Panc1 (cell line): Measurements from ENCODE around the gene DIAPH1. TPM values are rescaled to one million over a fixed set of nuclear protein-coding genes. Genes with fewer than 3 reads are reported as not detected.

Experiments used
- ATAC-seq: fragments of 200-7000 bp; cut with Tn5 transposase; 2 replicates; pipeline ENCODE4 v1.9.1; 2020; ENCODE audit warnings: mild to moderate bottlenecking, moderate library complexity
- BruUV-seq: library from RNA; stranded (reverse); fragments of 400-500 nt; replicated peaks from 2 replicates; lab custom pipeline; 2021; lab: Mats Ljungman, UMichigan
- CTCF ChIA-PET: fragments of 300-600 bp; sonication (Branson Sonifier 250); formaldehyde crosslinking; loops from one replicate; lab custom pipeline; 2022; ENCODE audit warnings: antibody characterized with exemption; lab: Charles Lee
- POLR2A ChIA-PET: fragments of 300-600 bp; sonication (Branson Sonifier 250); formaldehyde crosslinking; loops from one replicate; lab custom pipeline; 2022; ENCODE audit warnings: antibody characterized with exemption; lab: Charles Lee
- DNase-seq: peaks from one replicate; pipeline ENCODE4 v3.0.0-alpha.2; 2010; ENCODE audit warnings: low read depth, low spot score
- H3K27ac ChIP-seq: 2 replicates; pipeline ENCODE4 v1.5.1; 2011; ENCODE audit warnings: mild to moderate bottlenecking, low read length, inconsistent platforms
- H3K27me3 ChIP-seq: fragments of 200-500 bp; sonication (Bioruptor generic); 2 replicates; pipeline ENCODE4 v1.6.0; 2014; ENCODE audit warnings: low read length, inconsistent platforms; ENCODE audit not compliant: control insufficient read depth, insufficient read depth
- H3K36me3 ChIP-seq: fragments of 200-500 bp; sonication (Bioruptor generic); 2 replicates; pipeline ENCODE4 v1.5.1; 2014; ENCODE audit warnings: inconsistent platforms, mild to moderate bottlenecking, low read length, moderate library complexity; ENCODE audit not compliant: control insufficient read depth, insufficient read depth
- H3K4me1 ChIP-seq: 2 replicates; pipeline ENCODE4 v1.5.1; 2011; ENCODE audit warnings: inconsistent platforms, mild to moderate bottlenecking, low read length, moderate library complexity; ENCODE audit not compliant: control insufficient read depth, insufficient read depth
- H3K4me3 ChIP-seq, 2 experiments: 2 replicates each; pipeline ENCODE4 v1.5.1; 2011 to 2012; ENCODE audit warnings: low read depth in 2 of 2, low read length in 2 of 2, mild to moderate bottlenecking in 2 of 2, inconsistent platforms in 1 of 2, moderate library complexity in 1 of 2
- H3K9me3 ChIP-seq: fragments of 200-500 bp; sonication (Bioruptor generic); 2 replicates; pipeline ENCODE4 v1.5.1; 2014; ENCODE audit warnings: low read depth, mild to moderate bottlenecking, inconsistent platforms, low read length, moderate library complexity; ENCODE audit not compliant: control insufficient read depth, insufficient read depth
- CTCF ChIP-seq: fragments of 450-650 bp; IDR thresholded peaks from 2 replicates; pipeline ENCODE4 v1.5.1; 2017; ENCODE audit warnings: mild to moderate bottlenecking
- POLR2AphosphoS5 ChIP-seq: IDR thresholded peaks from 2 replicates; pipeline ENCODE4 v1.6.1; 2012; ENCODE audit warnings: mild to moderate bottlenecking, low read depth, low read length, moderate library complexity
- REST ChIP-seq, 2 experiments: IDR thresholded peaks; 2 replicates each; pipeline ENCODE4 v1.6.1; 2011 to 2012; ENCODE audit warnings: low read depth in 2 of 2, control low read depth in 1 of 2, low read length in 1 of 2, mild to moderate bottlenecking in 1 of 2, moderate library complexity in 1 of 2; ENCODE audit not compliant: insufficient read depth in 1 of 2
- SIN3A ChIP-seq: IDR thresholded peaks from 2 replicates; pipeline ENCODE4 v1.6.1; 2012; ENCODE audit warnings: low read depth, mild to moderate bottlenecking, low read length, moderate library complexity, borderline replicate concordance; ENCODE audit not compliant: insufficient read depth
- TCF7L2 ChIP-seq: IDR thresholded peaks from 2 replicates; pipeline ENCODE4 v1.6.1; 2011; ENCODE audit warnings: mild to moderate bottlenecking, low read depth, low read length, inconsistent platforms
- in situ Hi-C: cut with HindIII; loops from 2 replicates; pipeline ENCODE4 v1.10.0; 2016; ENCODE audit warnings: low sequenced_read_pairs, low pct_unique_long_range_greater_than_20kb
- intact Hi-C: fragments of 100-400 bp; cut with micrococcal nuclease; formaldehyde crosslinking; loops from one replicate; pipeline ENCODE4 v1.10.0; 2022; ENCODE audit not compliant: unreplicated experiment
- total RNA-seq: library from RNA; stranded (reverse); gene quantifications from one replicate; pipeline ENCODE4 v1.2.1, GENCODE V29; 2021; ENCODE audit not compliant: unreplicated experiment

The DIAPH1 gene
- total RNA-seq, 1 experiment from 2014 or later = 155 TPM

GRCh38 chr5:141657937-141658545 lies 39.2 kb upstream of the DIAPH1 start:
- ChIA-PET POLR2A (interaction anchor here (0.5 kb wide), 1 partner anchor 14 kb away, joined by 3 read pairs; no protein-coding TSS in a partner anchor), CTCF (no interaction called here)
- H3K9me3 ChIP-seq = no peaks in the 10 kb centered on the region
- in situ Hi-C loops = no loop called here
- H3K4me3 ChIP-seq = no peak overlapping the region
- DNase-seq (no peak), ATAC-seq (no peak)
- H3K36me3 ChIP-seq = no peaks in the 10 kb centered on the region
- no peak overlapping the region for H3K27ac ChIP-seq
- H3K4me1 ChIP-seq = no peaks in the 10 kb centered on the region
- no TSS peak for BruUV-seq
- intact Hi-C loops = no loop called here
- H3K27me3 ChIP-seq = no peaks in the 10 kb centered on the region
- TF ChIP-seq POLR2AphosphoS5 = no peak
- no peak for TF ChIP-seq SIN3A
- TF ChIP-seq CTCF = no peak
- no peak for TF ChIP-seq TCF7L2
- TF ChIP-seq REST (IDR thresholded peaks at IDR 0.05; ENCODE audit: insufficient read depth in 1 of 2, low read depth in 2 of 2, low read length in 1 of 2) = no peak

GRCh38 chr5:141657404-141657803 lies 38.6 kb upstream of the DIAPH1 start:
- H3K9me3 ChIP-seq = no peaks in the 10 kb centered on the region
- TF ChIP-seq POLR2AphosphoS5 (no peak), TCF7L2 (no peak), REST (IDR thresholded peaks at IDR 0.05; ENCODE audit: insufficient read depth in 1 of 2, low read depth in 2 of 2, low read length in 1 of 2) (no peak)
- H3K36me3 ChIP-seq = no peaks in the 10 kb centered on the region
- H3K4me3 ChIP-seq = no peak overlapping the region
- BruUV-seq = no TSS peak
- H3K27ac ChIP-seq = no peak overlapping the region
- ATAC-seq (no peak), DNase-seq (no peak)
- no peaks in the 10 kb centered on the region for H3K4me1 ChIP-seq
- ChIA-PET POLR2A (interaction anchor here (0.5 kb wide), 1 partner anchor 14 kb away, joined by 3 read pairs; no protein-coding TSS in a partner anchor), CTCF (no interaction called here)
- in situ Hi-C loops (no loop called here), intact Hi-C loops (no loop called here)
- H3K27me3 ChIP-seq = no peaks in the 10 kb centered on the region
